ENCODE data around the gene IMPA2. TPM values are rescaled to one million over a fixed set of nuclear protein-coding genes. Genes with fewer than 3 reads are reported as not detected.
"Not testable (repeated sequence)": the region's sequence is repeated elsewhere in the genome, so short reads cannot be mapped to it uniquely, and the experiment has no call there.

IMPA2 gene
- total RNA-seq, 4 donors from 2014 or later = 28.5 to 61.7 (median 31.6) TPM

DNA sequence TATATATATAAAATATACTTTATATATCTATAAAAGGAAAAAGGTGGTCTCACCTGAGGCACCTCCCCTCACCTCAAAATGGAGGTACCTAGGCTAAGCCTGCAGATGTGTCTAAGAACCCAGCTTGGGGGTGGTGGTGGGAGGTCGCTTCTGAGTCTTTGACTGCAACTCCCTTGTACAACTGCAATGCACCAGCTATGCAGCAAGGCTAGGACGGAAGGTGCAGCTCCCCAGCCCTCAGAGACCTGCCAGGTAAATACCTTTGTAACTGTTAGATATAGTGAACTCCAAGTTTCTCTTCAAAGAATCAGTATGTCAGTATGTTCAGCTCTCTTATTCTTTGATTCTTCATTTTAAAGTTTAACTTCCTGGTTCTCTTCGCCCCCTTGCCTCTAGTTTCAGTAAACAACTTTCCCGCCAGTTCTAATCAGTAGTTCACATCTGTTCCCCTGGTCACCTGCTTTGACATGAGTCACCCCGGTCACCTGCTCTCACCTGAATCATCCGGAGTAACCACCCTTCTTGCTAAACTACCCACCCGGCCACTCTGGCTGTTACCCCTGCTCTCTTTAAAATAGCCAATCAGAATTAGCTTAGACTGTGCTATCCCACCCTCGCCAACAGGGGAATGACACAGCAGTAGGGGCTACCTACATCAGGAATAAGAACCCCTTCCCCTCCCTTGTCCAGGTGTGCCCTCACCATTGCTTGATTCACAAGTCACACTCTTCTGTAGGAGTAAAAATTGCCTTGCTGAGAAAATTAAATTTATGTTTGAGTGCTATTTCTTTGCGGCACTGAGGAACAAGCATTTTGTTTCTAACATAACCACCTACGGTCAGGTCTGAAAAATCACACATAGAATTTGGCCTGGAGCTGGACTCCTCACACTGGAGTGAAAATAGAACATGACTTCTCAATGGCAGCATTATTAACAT is 24.7 kb upstream of the IMPA2 start:
- H3K4me3 ChIP-seq = no peak overlapping the region
- H3K9me3 ChIP-seq = no peaks in the 10 kb centered on the region
- TF ChIP-seq, protein P1, sequence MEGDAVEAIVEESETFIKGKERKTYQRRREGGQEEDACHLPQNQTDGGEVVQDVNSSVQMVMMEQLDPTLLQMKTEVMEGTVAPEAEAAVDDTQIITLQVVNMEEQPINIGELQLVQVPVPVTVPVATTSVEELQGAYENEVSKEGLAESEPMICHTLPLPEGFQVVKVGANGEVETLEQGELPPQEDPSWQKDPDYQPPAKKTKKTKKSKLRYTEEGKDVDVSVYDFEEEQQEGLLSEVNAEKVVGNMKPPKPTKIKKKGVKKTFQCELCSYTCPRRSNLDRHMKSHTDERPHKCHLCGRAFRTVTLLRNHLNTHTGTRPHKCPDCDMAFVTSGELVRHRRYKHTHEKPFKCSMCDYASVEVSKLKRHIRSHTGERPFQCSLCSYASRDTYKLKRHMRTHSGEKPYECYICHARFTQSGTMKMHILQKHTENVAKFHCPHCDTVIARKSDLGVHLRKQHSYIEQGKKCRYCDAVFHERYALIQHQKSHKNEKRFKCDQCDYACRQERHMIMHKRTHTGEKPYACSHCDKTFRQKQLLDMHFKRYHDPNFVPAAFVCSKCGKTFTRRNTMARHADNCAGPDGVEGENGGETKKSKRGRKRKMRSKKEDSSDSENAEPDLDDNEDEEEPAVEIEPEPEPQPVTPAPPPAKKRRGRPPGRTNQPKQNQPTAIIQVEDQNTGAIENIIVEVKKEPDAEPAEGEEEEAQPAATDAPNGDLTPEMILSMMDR (IDR thresholded peaks at IDR 0.05) = no peak
- TF ChIP-seq POLR2A (IDR thresholded peaks at IDR 0.05) = no peak
- H3K27me3 ChIP-seq = no peaks in the 10 kb centered on the region
- H3K27ac ChIP-seq = no peak overlapping the region
- H3K4me1 ChIP-seq = no peaks in the 10 kb centered on the region
- no peak for DNase-seq
- no peaks in the 10 kb centered on the region for H3K36me3 ChIP-seq
- intact Hi-C loops (cut with DNase I; ENCODE audit: low total_unique reads) = no loop called here

DNA sequence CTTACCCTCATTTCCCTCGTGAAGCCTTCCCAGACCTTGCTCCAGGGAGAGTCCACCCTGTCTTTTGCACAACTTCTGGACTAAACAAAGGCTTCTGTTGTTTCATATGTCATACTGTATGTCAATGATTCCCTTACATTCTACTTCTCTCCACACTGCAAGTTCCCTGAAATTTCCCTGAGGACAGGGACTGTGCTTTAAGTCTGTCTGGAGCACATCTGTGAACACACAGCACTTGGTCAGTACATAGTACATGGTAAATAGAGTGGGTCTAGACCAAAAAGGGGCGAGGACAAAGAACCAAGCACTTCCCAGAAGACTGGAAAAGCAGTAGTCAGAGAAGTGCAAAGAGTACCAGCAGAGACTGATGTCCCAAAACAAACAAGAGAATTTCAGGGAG is 23.7 kb upstream of the IMPA2 start:
- no peak for DNase-seq
- no peaks in the 10 kb centered on the region for H3K9me3 ChIP-seq
- no peak overlapping the region for H3K27ac ChIP-seq
- intact Hi-C loops (cut with DNase I; ENCODE audit: low total_unique reads) = no loop called here
- no peaks in the 10 kb centered on the region for H3K4me1 ChIP-seq
- no peaks in the 10 kb centered on the region for H3K36me3 ChIP-seq
- H3K27me3 ChIP-seq = no peaks in the 10 kb centered on the region
- H3K4me3 ChIP-seq = no peak overlapping the region
- TF ChIP-seq, protein P1 (IDR thresholded peaks at IDR 0.05) = no peak
- no peak for TF ChIP-seq POLR2A (IDR thresholded peaks at IDR 0.05)

DNA sequence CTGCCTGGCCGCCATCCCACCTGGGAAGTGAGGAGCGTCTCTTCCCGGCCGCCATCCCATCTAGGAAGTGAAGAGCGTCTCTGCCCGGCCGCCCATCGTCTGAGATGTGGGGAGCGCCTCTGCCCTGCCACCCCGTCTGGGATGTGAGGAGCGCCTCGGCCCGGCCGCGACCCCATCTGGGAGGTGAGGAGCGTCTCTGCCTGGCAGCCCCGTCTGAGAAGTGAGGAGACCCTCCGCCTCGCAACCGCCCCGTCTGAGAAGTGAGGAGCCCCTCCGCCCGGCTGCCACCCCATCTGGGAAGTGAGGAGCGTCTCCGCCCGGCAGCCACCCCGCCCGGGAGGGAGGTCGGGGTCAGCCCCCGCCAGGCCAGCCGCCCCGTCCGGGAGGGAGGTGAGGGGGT is 21.7 kb upstream of the IMPA2 start:
- H3K27me3 ChIP-seq; H3K36me3 ChIP-seq; DNase-seq; H3K27ac ChIP-seq; H3K4me1 ChIP-seq; H3K9me3 ChIP-seq; H3K4me3 ChIP-seq; intact Hi-C loops (cut with DNase I; ENCODE audit: low total_unique reads): not testable (repeated sequence)

DNA sequence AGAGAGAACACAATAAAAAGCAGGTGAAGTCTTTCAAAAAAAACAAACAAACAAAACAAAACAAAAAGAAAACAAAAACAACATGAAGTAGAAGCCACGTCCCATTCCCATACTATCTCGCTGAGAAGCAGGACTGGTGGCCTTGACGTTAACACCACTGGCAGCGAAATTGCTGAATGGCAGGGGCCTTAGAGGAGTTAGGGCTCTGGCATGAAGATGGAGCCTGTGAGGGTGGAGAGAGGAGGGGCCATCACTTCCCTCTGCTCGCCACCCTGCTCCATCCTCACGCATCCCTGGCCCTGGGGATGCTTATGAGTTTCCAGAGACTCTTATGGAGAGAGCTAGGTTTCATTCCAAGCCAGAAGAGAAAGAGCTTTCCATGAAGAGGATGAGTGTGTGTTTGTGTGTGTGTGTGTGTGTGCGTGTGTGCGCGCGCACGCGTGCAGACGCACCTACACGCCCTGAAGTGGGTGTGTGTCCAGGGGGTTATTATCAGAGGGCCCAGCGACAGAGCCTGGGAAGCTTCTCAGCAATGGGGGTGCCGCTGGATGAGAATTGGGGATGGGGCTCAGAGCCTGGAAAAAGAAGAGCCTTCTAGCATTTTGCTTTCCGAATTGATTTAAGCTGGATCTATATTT is 20.4 kb upstream of the IMPA2 start:
- Histone ChIP-seq H3K4me3 (no peak overlapping the region), H3K27me3 (no peaks in the 10 kb centered on the region), H3K9me3 (no peaks in the 10 kb centered on the region), H3K27ac (no peak overlapping the region), H3K4me1 (no peaks in the 10 kb centered on the region), H3K36me3 (no peaks in the 10 kb centered on the region)
- no peak for DNase-seq
- intact Hi-C loops (cut with DNase I; ENCODE audit: low total_unique reads) = no loop called here
- TF ChIP-seq, protein P1 (IDR thresholded peaks at IDR 0.05) = no peak
- no peak for TF ChIP-seq POLR2A (IDR thresholded peaks at IDR 0.05)

DNA sequence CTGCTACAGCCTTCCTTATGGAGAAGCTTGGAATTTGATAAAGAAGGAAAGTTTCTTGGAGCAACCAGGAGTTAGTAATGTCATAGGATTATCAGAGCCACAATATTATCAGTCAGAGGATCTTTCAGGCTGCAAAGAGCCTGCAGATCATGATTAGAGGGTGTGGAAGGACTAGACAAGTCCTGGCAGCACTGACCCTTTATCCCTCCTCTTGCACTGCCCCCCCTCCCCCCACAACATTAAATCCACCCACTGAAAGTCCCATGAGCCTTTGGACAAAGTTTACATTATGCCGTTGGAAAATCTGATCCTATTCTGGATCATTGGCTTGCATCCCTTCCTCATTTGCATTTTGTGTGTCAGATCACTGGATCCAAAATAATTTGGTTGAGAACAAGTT is 18.7 kb upstream of the IMPA2 start:
- DNase-seq = no peak
- Histone ChIP-seq H3K4me1 (no peaks in the 10 kb centered on the region), H3K27ac (no peak overlapping the region), H3K36me3 (no peaks in the 10 kb centered on the region), H3K27me3 (no peaks in the 10 kb centered on the region), H3K4me3 (no peak overlapping the region), H3K9me3 (no peaks in the 10 kb centered on the region)
- TF ChIP-seq, protein P1 (IDR thresholded peaks at IDR 0.05) = no peak
- no peak for TF ChIP-seq POLR2A (IDR thresholded peaks at IDR 0.05)
- intact Hi-C loops (cut with DNase I; ENCODE audit: low total_unique reads) = no loop called here

Measured in uterus (tissue), 4 donors.